GM23338 (cell line): ENCODE measurements around the gene DNASE1L2. TPM values are rescaled to one million over a fixed set of nuclear protein-coding genes. Genes with fewer than 3 reads are reported as not detected.

Experiments used
- ATAC-seq: fragments of 200-7000 bp; cut with Tn5 transposase; 3 replicates; pipeline ENCODE4 v1.9.1; 2020
- DNase-seq: peaks from one replicate; pipeline ENCODE4 v3.0.0-alpha.2; 2015; ENCODE audit warnings: low spot score
- H2AFZ ChIP-seq: fragments of 200-600 bp; sonication (generic); 2 replicates; pipeline ENCODE4 v1.8.0; 2016; ENCODE audit warnings: antibody characterized with exemption, mild to moderate bottlenecking, moderate library complexity
- H3F3A ChIP-seq: fragments of 200-600 bp; sonication (generic); replicated peaks from 2 replicates; pipeline ENCODE4 v1.8.0; 2017; ENCODE audit warnings: antibody characterized with exemption, mixed run types, low read depth
- H3K27ac ChIP-seq: fragments of 200-600 bp; sonication (generic); 2 replicates; pipeline ENCODE4 v1.6.1; 2016; ENCODE audit warnings: low read depth
- H3K27me3 ChIP-seq: fragments of 200-600 bp; sonication (generic); 2 replicates; pipeline ENCODE4 v1.8.0; 2016; ENCODE audit warnings: mild to moderate bottlenecking, mixed run types, moderate library complexity; ENCODE audit not compliant: insufficient read depth
- H3K36me3 ChIP-seq: fragments of 200-600 bp; sonication (generic); 2 replicates; pipeline ENCODE4 v1.8.0; 2016; ENCODE audit warnings: mild to moderate bottlenecking; ENCODE audit not compliant: insufficient read depth
- H3K4me1 ChIP-seq: fragments of 200-600 bp; sonication (generic); 2 replicates; pipeline ENCODE4 v1.8.0; 2016; ENCODE audit warnings: mild to moderate bottlenecking, moderate library complexity; ENCODE audit not compliant: insufficient read depth
- H3K4me2 ChIP-seq: fragments of 200-600 bp; sonication (generic); 2 replicates; pipeline ENCODE4 v1.7.1; 2017; ENCODE audit warnings: mixed run types
- H3K4me3 ChIP-seq: fragments of 200-600 bp; sonication (generic); 2 replicates; pipeline ENCODE4 v1.6.1; 2016; ENCODE audit warnings: mixed run types
- H3K79me2 ChIP-seq: fragments of 200-600 bp; sonication (generic); replicated peaks from 2 replicates; pipeline ENCODE4 v1.8.0; 2017; ENCODE audit warnings: mild to moderate bottlenecking; ENCODE audit not compliant: insufficient read depth
- H3K9me2 ChIP-seq: fragments of 200-600 bp; sonication (generic); 2 replicates; pipeline ENCODE4 v1.8.0; 2017; ENCODE audit not compliant: insufficient read depth
- H4K20me1 ChIP-seq: fragments of 200-600 bp; sonication (generic); replicated peaks from 2 replicates; pipeline ENCODE4 v1.8.0; 2017; ENCODE audit warnings: mild to moderate bottlenecking; ENCODE audit not compliant: insufficient read depth
- H3K27ac Mint-ChIP-seq: 2 replicates; pipeline ENCODE4 v1.8.0; 2020; ENCODE audit warnings: inconsistent platforms, mild to moderate bottlenecking, moderate library complexity, mixed read lengths
- H3K27me3 Mint-ChIP-seq: 3 replicates; pipeline ENCODE4 v1.8.0; 2022; ENCODE audit warnings: low read depth, mild to moderate bottlenecking, moderate library complexity, mixed read lengths, inconsistent platforms; ENCODE audit not compliant: insufficient read depth, poor library complexity
- H3K36me3 Mint-ChIP-seq: 3 replicates; pipeline ENCODE4 v1.8.0; 2021; ENCODE audit warnings: low read depth, mild to moderate bottlenecking, inconsistent platforms, moderate library complexity, mixed read lengths
- H3K4me1 Mint-ChIP-seq: 3 replicates; pipeline ENCODE4 v1.8.0; 2020; ENCODE audit warnings: mild to moderate bottlenecking, inconsistent platforms, mixed read lengths
- H3K4me3 Mint-ChIP-seq: 3 replicates; pipeline ENCODE4 v1.8.0; 2021; ENCODE audit warnings: moderate library complexity, mild to moderate bottlenecking, inconsistent platforms, mixed read lengths
- H3K9me3 Mint-ChIP-seq: 3 replicates; pipeline ENCODE4 v1.8.0; 2020; ENCODE audit warnings: moderate library complexity, mild to moderate bottlenecking, inconsistent platforms, mixed read lengths
- ETS1 ChIP-seq: IDR thresholded peaks from 2 replicates; pipeline ENCODE4 v1.6.1; 2016; ENCODE audit warnings: antibody characterized with exemption
- EZH2 ChIP-seq: fragments of 200-600 bp; sonication (generic); IDR thresholded peaks from one replicate; pipeline ENCODE4 v1.8.0; 2017; ENCODE audit warnings: antibody characterized with exemption, mild to moderate bottlenecking, low read depth; ENCODE audit not compliant: unreplicated experiment
- EZH2phosphoT487 ChIP-seq: fragments of 200-600 bp; sonication (generic); IDR thresholded peaks from one replicate; pipeline ENCODE4 v1.8.1; 2018; ENCODE audit warnings: antibody characterized with exemption; ENCODE audit not compliant: unreplicated experiment
- JUNB ChIP-seq: IDR thresholded peaks from one replicate; pipeline ENCODE4 v1.6.1; 2016; ENCODE audit warnings: antibody characterized with exemption; ENCODE audit not compliant: unreplicated experiment
- NANOG ChIP-seq: IDR thresholded peaks from 2 replicates; pipeline ENCODE4 v1.6.1; 2016; ENCODE audit warnings: antibody characterized with exemption, borderline replicate concordance
- POLR2AphosphoS5 ChIP-seq: IDR thresholded peaks from 2 replicates; pipeline ENCODE4 v1.6.1; 2016; ENCODE audit warnings: antibody characterized with exemption, low read depth
- ZNF114 ChIP-seq: fragments of 250-450 bp; sonication (Bioruptor Pico); IDR thresholded peaks from 2 replicates; pipeline ENCODE4 v1.5.0; 2020; ENCODE audit warnings: mild to moderate bottlenecking, moderate library complexity
- polyA plus RNA-seq: library from polyadenylated mRNA; unstranded; fragments of >200 nt; fragmentation: Nextera tagmentation; extraction: Ambion mirVana; gene quantifications from 2 replicates; pipeline ENCODE4 v1.2.1, GENCODE V29; 2016
- total RNA-seq: library from RNA; depleted of rRNA; stranded (reverse); fragments of >200 nt; shearing (Covaris generic); gene quantifications from 2 replicates; pipeline ENCODE4 v1.2.3, GENCODE V29; 2014
- TF ChIP-seq, protein P1 (sequence below): fragments of 250-450 bp; sonication (Bioruptor Pico); IDR thresholded peaks from 2 replicates; pipeline ENCODE4 v1.5.0; 2020; ENCODE audit warnings: mild to moderate bottlenecking, moderate library complexity
- TF ChIP-seq, protein P2 (sequence below): IDR thresholded peaks from one replicate; pipeline ENCODE4 v1.6.1; 2018; ENCODE audit warnings: antibody characterized with exemption; ENCODE audit not compliant: unreplicated experiment
- TF ChIP-seq, protein P3 (sequence below), 2 experiments: fragments of 200-600 bp in 1 of 2; sonication (generic) in 1 of 2; conservative IDR thresholded peaks; 2 replicates each; pipeline versions ENCODE4 v1.5.1 to v1.6.1; 2016 to 2017; ENCODE audit warnings: antibody characterized with exemption in 2 of 2, low read depth in 2 of 2, mild to moderate bottlenecking in 2 of 2, moderate library complexity in 1 of 2

The DNASE1L2 gene
- total and polyA plus RNA-seq, 2 experiments from 2014 or later, result 0.23 TPM; not detected in 1

DNA sequence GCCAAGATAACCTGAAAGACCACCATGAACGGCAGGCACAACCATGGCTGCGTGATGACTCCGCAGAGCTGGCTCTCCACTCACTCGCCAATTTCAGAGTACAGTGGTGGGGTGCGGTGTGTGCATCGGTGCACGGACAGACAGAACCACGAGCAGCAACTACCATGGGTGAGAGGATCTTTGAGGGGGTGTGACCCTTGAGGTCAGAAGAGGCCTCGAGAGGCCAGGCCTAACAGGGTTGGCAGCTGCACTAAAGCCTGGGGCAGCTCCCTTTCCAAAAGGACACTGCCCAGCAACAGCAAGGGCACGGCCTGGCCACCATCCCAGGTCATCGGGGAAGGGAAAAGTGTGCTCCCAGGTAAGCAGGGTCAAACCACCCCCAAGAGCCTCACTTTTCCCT lies 17.0 kb downstream of the DNASE1L2 start (continued):
- TF ChIP-seq EZH2phosphoT487 (no peak), JUNB (no peak), ZNF114 (CRISPR knock-in tag) (no peak), NANOG (no peak)

DNA sequence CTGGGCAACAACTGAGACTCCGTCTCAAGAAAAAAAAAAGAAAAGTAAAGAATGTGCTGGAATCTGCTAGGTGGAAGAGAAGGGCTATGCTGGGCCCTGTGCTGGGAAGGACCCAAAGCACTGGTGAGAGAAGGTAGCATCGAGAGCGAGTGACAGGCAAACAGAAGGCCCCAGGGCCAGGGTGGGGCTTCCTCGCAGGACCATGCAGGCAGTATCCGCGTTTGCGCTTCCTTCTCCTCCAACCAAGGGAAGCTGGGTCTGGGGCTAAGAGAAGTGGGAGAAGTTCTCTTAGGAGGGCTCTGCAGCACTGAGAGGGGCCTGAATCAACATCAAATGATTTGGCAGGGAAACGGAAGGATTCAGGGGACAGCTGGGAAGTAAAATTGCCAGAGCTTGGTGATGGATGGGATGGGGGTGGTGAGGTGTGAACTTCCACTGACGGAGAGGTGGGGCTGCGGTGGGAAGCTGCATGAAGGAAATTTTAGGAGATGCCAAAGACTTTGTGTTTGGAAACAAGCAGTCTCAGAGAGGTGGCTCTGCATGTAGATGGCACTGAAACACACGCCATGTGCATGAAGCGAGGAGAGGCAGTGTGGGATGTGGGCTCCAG lies 20.4 kb downstream of the DNASE1L2 start:
- H3K9me2 ChIP-seq, result no peaks in the 10 kb centered on the region
- H3F3A ChIP-seq, result peaks cover 78% of the 10 kb centered on the region
- Mint-ChIP-seq H3K27me3 (peaks cover 9% of the 10 kb centered on the region), H3K4me1 (peaks cover 12% of the 10 kb centered on the region), H3K9me3 (no peaks in the 10 kb centered on the region), H3K4me3 (no peak overlapping the region), H3K36me3 (peaks cover 92% of the 10 kb centered on the region), H3K27ac (no peak overlapping the region)
- H3K4me1 ChIP-seq, result 0 out of 2 replicates have a peak, but pooled peaks cover 5% of the 10 kb centered on the region
- no peak overlapping the region for H3K4me3 ChIP-seq
- H4K20me1 ChIP-seq, result peaks cover 54% of the 10 kb centered on the region
- no peak overlapping the region for H3K27ac ChIP-seq
- peaks cover 49% of the 10 kb centered on the region for H3K79me2 ChIP-seq
- TF ChIP-seq EZH2phosphoT487 (no peak), ETS1 (no peak), EZH2 (no peak), NANOG (no peak), JUNB (no peak), POLR2AphosphoS5 (no peak), ZNF114 (CRISPR knock-in tag) (no peak)
- TF ChIP-seq, protein P1, sequence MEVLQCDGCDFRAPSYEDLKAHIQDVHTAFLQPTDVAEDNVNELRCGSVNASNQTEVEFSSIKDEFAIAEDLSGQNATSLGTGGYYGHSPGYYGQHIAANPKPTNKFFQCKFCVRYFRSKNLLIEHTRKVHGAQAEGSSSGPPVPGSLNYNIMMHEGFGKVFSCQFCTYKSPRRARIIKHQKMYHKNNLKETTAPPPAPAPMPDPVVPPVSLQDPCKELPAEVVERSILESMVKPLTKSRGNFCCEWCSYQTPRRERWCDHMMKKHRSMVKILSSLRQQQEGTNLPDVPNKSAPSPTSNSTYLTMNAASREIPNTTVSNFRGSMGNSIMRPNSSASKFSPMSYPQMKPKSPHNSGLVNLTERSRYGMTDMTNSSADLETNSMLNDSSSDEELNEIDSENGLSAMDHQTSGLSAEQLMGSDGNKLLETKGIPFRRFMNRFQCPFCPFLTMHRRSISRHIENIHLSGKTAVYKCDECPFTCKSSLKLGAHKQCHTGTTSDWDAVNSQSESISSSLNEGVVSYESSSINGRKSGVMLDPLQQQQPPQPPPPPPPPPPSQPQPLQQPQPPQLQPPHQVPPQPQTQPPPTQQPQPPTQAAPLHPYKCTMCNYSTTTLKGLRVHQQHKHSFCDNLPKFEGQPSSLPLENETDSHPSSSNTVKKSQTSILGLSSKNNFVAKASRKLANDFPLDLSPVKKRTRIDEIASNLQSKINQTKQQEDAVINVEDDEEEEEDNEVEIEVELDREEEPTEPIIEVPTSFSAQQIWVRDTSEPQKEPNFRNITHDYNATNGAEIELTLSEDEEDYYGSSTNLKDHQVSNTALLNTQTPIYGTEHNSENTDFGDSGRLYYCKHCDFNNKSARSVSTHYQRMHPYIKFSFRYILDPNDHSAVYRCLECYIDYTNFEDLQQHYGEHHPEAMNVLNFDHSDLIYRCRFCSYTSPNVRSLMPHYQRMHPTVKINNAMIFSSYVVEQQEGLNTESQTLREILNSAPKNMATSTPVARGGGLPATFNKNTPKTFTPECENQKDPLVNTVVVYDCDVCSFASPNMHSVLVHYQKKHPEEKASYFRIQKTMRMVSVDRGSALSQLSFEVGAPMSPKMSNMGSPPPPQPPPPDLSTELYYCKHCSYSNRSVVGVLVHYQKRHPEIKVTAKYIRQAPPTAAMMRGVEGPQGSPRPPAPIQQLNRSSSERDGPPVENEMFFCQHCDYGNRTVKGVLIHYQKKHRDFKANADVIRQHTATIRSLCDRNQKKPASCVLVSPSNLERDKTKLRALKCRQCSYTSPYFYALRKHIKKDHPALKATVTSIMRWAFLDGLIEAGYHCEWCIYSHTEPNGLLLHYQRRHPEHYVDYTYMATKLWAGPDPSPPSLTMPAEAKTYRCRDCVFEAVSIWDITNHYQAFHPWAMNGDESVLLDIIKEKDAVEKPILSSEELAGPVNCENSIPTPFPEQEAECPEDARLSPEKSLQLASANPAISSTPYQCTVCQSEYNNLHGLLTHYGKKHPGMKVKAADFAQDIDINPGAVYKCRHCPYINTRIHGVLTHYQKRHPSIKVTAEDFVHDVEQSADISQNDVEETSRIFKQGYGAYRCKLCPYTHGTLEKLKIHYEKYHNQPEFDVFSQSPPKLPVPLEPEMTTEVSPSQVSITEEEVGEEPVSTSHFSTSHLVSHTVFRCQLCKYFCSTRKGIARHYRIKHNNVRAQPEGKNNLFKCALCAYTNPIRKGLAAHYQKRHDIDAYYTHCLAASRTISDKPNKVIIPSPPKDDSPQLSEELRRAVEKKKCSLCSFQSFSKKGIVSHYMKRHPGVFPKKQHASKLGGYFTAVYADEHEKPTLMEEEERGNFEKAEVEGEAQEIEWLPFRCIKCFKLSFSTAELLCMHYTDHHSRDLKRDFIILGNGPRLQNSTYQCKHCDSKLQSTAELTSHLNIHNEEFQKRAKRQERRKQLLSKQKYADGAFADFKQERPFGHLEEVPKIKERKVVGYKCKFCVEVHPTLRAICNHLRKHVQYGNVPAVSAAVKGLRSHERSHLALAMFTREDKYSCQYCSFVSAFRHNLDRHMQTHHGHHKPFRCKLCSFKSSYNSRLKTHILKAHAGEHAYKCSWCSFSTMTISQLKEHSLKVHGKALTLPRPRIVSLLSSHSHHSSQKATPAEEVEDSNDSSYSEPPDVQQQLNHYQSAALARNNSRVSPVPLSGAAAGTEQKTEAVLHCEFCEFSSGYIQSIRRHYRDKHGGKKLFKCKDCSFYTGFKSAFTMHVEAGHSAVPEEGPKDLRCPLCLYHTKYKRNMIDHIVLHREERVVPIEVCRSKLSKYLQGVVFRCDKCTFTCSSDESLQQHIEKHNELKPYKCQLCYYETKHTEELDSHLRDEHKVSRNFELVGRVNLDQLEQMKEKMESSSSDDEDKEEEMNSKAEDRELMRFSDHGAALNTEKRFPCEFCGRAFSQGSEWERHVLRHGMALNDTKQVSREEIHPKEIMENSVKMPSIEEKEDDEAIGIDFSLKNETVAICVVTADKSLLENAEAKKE (CRISPR knock-in tag), result no peak
- TF ChIP-seq, protein P2, sequence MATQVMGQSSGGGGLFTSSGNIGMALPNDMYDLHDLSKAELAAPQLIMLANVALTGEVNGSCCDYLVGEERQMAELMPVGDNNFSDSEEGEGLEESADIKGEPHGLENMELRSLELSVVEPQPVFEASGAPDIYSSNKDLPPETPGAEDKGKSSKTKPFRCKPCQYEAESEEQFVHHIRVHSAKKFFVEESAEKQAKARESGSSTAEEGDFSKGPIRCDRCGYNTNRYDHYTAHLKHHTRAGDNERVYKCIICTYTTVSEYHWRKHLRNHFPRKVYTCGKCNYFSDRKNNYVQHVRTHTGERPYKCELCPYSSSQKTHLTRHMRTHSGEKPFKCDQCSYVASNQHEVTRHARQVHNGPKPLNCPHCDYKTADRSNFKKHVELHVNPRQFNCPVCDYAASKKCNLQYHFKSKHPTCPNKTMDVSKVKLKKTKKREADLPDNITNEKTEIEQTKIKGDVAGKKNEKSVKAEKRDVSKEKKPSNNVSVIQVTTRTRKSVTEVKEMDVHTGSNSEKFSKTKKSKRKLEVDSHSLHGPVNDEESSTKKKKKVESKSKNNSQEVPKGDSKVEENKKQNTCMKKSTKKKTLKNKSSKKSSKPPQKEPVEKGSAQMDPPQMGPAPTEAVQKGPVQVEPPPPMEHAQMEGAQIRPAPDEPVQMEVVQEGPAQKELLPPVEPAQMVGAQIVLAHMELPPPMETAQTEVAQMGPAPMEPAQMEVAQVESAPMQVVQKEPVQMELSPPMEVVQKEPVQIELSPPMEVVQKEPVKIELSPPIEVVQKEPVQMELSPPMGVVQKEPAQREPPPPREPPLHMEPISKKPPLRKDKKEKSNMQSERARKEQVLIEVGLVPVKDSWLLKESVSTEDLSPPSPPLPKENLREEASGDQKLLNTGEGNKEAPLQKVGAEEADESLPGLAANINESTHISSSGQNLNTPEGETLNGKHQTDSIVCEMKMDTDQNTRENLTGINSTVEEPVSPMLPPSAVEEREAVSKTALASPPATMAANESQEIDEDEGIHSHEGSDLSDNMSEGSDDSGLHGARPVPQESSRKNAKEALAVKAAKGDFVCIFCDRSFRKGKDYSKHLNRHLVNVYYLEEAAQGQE, result no peak
- TF ChIP-seq, protein P3, sequence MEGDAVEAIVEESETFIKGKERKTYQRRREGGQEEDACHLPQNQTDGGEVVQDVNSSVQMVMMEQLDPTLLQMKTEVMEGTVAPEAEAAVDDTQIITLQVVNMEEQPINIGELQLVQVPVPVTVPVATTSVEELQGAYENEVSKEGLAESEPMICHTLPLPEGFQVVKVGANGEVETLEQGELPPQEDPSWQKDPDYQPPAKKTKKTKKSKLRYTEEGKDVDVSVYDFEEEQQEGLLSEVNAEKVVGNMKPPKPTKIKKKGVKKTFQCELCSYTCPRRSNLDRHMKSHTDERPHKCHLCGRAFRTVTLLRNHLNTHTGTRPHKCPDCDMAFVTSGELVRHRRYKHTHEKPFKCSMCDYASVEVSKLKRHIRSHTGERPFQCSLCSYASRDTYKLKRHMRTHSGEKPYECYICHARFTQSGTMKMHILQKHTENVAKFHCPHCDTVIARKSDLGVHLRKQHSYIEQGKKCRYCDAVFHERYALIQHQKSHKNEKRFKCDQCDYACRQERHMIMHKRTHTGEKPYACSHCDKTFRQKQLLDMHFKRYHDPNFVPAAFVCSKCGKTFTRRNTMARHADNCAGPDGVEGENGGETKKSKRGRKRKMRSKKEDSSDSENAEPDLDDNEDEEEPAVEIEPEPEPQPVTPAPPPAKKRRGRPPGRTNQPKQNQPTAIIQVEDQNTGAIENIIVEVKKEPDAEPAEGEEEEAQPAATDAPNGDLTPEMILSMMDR (conservative IDR thresholded peaks at IDR 0.05; ENCODE audit: low read depth in 2 of 2), result no peak
- H3K27me3 ChIP-seq, result no peaks in the 10 kb centered on the region
- ATAC-seq (no peak), DNase-seq (no peak)
- no peak overlapping the region for H2AFZ ChIP-seq
- H3K4me2 ChIP-seq, result no peak overlapping the region
- H3K36me3 ChIP-seq, result peaks cover 72% of the 10 kb centered on the region
